CD4-positive, alpha-beta T cell treated with Interleukin-4 for 4 hours (primary cell): Measurements from ENCODE around the gene MON1A.
"Not testable (repeated sequence)": the region's sequence is repeated elsewhere in the genome, so short reads cannot be mapped to it uniquely, and the experiment has no call there.

Source experiments
- DNase-seq: peaks from one replicate; pipeline ENCODE4 v3.0.0-alpha.2; 2020

MON1A gene, protein sequence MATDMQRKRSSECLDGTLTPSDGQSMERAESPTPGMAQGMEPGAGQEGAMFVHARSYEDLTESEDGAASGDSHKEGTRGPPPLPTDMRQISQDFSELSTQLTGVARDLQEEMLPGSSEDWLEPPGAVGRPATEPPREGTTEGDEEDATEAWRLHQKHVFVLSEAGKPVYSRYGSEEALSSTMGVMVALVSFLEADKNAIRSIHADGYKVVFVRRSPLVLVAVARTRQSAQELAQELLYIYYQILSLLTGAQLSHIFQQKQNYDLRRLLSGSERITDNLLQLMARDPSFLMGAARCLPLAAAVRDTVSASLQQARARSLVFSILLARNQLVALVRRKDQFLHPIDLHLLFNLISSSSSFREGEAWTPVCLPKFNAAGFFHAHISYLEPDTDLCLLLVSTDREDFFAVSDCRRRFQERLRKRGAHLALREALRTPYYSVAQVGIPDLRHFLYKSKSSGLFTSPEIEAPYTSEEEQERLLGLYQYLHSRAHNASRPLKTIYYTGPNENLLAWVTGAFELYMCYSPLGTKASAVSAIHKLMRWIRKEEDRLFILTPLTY

DNA sequence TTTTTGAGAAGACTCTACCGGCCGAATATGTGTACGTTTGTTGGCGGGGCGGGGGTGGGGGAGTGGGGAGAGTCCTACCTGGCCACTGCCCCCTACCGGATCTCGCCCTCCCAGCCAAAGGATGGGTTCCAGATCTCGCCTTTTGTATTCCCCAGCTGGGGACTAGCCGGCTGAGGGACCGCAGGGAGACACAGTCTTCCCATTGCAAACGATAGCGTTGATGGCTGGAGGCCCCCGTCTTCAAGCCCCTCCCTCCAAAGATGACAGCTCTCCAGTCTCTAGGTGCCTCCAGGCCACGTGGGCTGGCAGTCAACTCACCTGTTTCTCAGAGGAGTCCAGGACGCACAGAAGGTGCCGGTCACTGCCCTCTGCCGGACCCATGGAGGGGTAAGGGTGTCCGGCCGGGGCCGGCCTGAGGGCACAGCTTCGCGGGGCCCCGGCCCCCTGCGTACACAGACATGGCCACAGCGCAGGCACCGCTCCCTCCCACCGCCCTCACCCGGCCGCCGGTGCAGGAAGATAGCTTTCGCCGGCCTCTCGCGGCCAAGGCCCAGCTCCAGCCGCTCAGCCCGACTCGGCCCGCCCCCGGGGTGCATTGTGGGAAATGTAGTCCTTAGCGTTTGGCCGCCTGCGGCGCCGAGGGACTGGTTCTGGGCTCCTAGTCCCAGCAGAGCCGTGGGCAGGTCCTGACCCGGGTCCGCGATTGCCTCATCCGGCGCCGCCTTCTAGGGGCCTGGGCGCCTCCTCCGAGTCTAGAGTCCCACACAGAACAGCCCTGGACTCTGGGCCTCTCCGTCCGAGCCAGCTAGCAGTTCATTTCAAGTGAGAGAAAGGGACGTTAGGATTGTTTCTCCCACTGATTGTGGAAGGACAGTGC is at the start of gene MON1A:
MON1A (minus strand) TSS at position 521 of the 877 bp plus-strand sequence. CDS start 16,465 bp downstream, outside the sequence.
- peak; percentile 88 for DNase-seq

DNA sequence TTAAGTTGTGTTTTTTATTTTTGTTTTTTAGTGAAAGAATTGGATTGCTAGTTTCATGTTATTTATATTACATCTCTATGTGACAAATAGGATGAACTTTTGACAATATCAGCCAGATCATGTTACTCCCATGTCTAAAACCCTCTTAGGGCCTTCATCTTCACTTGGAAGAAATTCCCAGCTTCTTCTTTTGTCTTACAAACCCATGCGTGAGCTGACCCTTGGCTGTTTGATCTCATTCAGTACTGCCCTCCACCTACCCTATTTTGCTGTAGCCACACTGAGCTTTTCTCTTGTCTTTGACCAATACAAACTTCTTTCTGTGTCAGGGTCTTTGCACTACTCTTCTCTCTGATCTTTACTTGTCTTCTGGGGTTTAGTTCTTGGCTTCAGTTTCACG is 47.3 kb upstream of the MON1A start:
- DNase-seq: no peak

DNA sequence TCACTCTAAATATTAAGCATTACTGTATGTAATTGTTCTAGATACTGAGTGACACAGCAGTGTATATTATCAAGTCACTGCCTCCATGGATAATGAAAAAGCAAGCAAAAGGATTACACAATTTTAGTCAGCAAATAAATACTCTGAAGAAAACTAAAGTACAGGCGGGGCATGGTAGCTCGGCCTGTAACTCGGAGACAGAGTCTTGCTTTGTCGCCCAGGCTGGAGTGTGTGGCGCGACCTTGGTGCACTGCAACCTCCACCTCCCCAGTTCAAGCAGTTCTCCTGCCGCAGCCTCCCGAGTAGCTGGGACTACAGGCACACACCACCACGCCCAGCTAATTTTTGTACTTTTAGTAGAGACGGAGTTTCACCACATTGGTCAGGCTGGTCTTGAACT is 43.0 kb upstream of the MON1A start:
- no peak for DNase-seq

DNA sequence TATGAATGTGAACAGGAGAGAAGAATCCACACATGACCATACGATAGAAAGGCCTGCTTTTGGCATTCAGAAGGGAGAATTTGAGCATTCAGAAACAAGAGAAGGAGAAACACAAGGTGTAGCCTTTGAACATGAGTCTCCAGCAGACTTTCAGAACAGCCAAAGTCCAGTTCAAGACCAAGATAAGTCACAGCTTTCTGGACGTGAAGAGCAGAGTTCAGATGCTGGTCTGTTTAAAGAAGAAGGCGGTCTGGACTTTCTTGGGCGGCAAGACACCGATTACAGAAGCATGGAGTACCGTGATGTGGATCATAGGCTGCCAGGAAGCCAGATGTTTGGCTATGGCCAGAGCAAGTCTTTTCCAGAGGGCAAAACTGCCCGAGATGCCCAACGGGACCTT is 38.7 kb upstream of the MON1A start:
- no peak for DNase-seq

DNA sequence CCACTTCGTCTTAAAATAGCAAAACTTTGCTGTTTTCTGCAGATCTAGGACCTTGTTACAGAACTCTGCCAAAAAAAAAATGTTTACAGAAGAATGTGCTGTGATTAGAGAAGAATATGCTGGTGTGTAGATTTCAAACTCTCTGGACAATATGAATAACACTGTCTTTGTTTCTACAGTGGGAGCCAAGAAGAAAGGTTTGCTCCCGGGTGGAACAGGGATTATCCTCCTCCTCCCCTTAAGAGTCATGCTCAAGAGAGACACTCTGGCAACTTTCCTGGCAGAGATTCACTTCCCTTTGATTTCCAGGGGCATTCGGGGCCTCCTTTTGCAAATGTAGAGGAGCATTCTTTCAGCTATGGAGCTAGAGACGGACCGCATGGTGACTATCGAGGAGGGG is 37.7 kb upstream of the MON1A start:
- no peak for DNase-seq

DNA sequence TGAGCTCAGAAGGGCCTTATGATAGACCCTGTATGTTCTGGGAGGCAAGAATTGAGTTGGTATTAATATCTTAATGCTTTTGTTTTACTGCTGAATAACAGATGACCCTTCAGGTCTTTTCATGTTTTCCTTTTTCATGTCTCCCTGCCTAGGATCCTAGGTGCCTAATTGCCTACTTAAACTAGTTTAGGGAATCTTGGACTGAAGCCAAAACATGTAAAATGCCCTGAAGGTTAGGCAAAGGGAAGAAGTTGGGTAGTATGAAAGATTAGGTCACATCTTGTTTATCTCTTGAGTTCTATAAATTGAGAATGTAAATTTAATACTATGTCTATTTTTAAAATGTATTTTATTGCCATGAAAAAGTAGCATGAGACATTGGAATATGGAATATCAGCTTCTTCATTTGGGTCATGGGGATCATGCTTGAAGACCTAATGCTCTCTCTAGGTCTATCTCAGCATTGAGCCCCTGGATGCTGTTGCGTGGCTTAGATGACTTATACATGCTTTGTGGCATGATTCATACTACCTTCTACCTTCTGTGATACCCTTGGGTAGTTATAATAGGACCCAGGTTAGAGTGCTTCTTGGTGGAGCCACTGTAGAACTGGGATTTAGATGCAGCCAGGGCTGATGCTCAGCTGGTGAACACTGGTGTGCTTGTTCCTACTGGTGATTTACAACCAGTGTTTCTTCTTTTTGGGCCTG is 36.8 kb upstream of the MON1A start:
- DNase-seq: no peak

DNA sequence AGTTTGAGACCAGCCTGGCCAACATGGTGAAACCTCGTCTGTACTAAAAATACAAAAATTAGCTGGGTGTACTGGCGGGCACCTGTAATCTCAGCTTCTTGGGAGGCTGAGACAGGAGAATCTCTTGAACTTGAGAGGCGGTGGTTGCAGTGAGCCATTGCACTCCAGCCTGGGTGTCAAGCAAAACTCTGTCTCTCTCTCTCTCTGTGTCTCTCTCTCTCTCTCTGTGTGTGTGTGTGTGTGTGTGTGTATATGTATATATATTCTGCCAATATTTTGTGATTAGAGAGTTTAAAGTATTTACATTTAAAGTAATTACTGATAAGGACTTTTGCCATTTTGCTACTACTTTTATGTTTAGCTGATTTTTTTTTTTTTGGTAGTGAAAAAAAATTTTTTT is 26.0 kb upstream of the MON1A start:
- no peak for DNase-seq

DNA sequence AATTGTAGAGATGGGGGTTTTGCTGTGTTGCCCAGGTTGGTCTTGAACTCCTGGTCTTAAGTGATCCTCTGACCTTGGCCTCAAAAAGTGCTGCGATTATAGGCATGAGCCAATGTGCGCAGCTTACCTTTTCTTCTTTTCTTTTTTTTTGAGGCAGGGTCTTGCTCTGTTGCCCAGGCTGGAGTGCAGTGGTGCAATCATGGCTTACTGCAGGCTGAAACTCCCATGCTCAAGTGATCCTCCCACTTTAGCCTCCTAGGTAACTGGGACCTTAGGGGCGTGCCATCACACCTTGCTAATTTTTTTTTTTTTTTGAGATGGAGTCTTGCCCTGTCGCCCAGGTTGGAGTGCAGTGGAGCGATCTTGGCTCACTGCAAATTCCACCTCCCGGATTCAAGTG is 23.3 kb upstream of the MON1A start:
- DNase-seq: no peak

DNA sequence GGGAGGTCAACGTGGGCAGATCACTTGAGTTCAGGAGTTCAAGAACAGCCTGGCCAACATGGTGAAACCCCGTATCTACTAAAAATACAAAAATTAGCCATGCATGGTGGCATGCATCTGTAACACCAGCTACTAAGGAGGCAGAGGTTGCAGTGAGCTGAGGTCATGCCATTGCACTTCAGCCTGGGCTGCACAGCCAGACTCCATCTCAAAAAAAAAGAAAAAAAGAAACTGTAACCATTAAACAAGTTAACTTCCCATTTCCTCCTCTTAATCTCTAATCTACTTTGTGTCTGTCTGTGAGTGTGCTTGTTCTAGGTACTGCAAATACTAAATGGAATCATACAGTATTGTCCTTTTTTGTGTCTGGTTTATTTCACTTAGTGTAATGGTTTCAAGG is 13.0 kb upstream of the MON1A start:
- DNase-seq: no peak

DNA sequence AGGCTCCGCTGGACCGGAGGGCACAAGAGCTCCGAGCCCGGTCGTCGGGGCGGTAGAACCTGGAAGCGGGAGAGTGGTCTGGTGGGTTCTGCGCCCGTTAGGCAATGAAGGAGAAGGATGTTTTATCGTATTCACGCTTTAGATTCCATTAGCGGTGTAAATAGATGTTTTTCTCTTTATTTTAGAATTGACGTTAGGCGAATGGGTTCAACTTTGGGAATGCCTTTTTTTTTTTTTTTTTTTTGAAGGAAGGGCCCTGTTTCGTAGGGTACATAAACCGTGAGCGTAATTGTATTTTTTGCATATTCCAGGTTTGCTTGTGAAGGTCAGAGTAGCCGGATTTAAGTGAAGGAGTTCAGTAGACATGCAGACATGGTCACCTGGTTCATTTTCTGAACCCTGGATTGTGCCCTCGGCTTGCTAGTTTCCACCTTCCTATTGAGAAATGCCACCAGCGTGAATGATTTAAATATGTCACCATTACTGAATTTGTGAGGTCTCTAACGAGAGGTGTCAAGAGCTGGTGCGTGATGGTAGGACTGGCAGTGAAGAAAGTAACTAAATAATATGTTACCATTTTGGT is 11.1 kb upstream of the MON1A start:
- DNase-seq: no peak

DNA sequence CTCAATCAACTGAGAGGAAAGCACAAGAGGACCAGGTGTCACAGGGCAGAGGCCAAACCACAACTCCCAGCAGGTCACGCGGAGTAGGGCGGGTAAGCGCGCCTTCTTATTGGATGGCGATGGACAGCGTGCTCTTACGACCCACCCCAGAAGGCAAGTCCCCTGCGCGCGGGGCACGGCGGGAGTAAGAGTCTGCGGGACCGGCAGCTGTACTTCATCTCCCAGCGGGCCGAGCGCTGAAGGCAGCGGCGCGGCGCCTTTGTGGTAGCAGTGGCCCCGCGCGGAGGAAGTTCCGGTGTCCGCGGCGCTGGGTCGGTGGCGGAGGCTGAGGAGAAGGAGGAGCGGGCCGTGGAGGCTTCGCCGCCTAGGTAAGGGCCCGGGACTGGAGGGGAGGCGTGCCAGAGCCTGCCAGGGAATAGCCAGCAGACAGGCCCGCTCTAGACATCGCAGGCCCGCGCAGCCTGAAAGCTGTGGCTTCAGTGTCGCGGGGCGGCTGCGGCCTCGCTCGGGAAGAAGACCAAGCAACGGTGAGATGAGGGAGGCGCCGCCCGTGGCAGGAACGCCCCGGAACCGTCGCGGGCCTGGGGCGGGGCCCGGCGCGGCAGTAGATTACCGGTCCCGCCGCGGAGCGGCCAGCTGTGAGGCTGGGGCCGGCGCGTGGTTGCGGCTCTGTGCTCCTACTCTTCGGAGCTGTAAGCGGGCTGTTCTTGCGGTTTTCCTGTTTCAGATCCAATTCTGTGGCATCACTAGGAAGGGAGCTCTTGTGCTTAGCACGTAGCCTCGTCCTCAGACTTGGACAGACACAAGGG is 10.5 kb upstream of the MON1A start, which contains the start of gene RBM6:
RBM6 (plus strand) TSS at position 293 of the 809 bp plus-strand sequence. CDS start 22,492 bp downstream, outside the sequence.
- peak; percentile 94 for DNase-seq

DNA sequence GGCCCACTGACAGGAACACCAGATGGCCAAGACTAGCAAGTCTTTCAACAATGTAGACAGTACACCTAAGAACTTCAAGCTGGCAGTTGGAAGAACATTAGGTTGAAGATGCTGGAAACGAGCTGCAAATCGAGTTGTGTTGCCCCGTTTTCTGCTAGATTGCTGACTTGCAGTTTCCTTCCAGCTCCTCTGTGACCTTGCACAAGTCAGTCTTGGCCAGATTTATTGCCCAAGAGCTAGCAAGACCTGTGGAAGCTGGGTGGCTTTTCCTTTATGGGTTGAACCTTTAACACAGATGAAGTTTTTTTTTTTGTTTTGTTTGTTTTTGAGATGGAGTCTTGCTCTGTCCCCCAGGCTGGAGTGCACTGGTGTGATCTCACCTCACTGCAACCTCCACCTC is 7.5 kb upstream of the MON1A start:
- DNase-seq: no peak

DNA sequence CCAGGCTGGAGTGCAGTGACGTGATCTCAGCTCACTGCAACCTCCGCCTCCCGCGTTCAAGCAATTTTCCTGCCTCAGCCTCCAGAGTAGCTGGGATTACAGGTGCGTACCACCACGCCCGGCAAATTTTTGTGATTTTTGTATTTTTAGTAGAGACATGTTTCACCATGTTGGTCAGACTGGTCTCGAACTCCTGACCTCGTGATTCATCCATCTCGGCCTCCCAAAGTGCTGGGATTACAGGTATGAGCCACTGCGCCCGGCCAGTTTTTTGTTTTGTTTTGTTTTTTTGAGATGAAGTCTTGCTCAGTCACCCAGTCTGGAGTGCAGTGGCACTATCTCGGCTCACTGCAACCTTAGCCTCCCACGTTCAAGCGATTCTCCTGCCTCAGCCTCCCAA is 2.7 kb upstream of the MON1A start:
- DNase-seq: not testable (repeated sequence)

DNA sequence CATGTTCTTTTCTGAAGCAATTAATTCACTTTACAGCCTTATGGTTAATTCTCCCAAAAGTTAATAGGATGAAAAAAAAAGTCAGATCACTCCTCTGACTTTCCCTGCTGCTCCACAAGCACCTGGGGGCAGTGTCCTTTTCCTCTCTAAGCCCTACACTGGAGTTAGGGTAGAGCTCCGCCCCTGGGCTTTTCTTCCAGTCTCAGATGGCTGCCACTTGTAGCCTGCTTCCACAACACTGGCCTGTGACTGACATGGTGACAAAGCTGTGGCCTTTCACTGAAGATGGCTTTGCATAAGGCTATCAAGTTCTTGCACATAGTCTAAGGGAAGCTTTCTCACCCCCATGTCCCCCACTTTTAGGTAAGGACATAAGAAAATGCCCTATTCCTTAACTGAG is 1.3 kb upstream of the MON1A start:
- no peak for DNase-seq

DNA sequence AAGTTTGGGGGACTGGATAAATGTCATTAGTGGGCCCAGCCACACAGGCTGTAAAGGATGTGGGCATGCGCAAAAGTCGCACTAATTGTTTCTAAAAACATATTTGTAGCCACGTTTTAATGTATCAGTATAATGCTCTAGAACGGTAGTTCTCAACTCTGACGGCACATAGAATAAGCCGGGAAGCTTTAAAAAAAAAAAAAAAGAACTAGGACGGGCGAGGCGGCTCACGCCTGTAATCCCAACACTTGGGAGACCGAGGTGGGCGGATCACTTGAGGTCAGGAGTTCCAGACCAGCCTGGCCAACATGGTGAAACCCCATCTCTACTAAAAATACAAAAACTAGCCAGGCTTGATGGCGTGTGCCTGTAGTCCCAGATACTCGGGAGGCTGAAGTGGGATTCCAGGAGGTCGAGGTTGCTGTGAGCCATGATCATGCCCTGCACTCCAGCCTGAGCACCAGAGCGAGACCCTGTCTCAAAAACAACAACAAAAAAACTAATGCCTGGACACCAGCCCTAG is 618 bp upstream of the MON1A start:
- no peak for DNase-seq

DNA sequence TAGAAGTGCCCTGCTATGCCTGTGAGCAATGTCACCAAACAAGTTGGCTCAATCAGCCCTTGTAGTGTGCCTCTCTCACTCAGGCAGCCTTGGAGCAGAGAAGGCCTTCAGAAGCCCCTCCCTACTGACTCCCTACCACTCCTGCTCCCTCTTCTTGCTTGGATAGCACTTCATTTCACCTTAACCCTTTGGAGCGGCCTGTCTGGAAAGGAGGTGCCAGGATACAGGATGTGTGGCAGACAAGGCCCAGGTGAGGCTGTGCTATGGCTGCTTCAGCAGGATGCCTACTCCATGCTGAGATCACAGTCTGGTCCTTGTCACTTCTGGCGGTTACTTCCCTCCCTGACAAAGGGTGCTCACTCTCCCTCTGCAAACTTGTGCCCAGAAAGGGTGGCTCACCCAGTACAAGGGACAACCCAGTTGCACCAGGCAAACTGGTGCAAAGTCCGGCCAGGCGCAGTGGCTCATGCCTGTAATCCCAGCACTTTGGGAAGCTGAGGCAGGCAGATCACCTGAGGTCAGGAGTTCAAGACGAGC is 1.1 kb downstream of the MON1A start:
- no peak for DNase-seq

DNA sequence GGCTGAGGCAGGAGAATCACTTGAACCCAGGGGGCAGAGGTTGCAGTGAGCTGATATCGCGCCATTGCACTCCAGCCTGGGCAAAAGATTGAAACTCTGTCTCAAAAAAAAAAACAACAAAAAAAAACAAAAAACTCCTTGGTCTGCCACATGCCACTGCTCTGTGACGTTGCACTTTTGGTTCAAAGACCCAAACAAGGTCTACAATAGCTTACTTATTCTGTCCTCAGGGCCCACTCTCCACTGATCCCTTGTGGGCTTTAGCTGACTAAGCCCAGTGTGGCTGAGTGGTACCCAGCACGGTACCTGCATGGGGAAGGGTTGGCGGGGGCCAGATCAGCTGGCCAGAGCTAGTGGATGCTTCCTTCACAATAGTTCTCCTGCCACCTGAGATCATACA is 1.8 kb downstream of the MON1A start:
- no peak for DNase-seq

DNA sequence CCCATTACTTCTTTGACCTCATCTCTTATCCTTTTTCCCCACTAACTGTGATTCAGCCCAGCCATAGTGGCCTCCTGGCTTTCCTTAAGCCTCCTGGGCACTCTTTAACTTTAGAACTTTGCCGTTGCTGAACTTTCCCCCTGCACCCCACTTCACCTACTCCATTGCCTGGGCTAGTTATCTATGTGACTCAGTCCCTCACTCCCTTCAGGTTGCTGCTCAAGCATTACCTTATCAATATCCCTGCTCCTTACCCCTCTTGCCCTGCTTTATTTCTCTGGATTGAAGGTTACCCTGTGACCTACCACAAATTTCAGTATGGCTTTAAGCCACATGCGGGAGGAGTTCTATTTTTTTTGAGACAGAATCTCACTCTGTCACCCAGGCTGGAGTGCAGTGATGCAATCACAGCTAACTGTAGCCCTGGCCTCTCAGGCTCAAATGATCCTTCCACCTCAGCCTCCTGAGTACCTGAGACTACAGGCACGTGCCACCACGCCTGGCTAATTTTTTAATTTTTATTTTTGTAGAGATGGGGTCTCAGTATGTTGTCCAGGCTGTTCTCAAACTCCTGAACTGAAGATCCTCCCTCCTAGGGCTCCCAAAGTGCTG is 3.4 kb downstream of the MON1A start:
- DNase-seq: no peak

DNA sequence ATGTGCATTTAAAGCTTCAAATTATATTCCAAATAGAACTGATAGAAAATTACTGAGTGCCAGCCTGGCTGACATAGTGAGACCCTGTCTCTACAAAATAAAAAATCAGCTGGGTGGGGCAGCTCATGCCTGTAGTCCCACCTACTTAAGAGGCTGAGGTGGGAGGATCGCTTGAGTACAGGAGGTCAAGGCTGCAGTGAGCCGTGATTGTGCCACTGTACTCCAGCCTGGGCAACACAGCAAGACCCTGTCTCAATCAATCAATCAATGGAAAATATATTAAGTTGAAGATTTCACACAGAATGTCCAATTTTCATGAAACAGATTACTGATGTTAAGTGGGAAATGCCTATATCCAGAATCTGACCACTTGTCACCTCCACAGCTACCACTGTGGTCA is 4.1 kb downstream of the MON1A start:
- no peak for DNase-seq

DNA sequence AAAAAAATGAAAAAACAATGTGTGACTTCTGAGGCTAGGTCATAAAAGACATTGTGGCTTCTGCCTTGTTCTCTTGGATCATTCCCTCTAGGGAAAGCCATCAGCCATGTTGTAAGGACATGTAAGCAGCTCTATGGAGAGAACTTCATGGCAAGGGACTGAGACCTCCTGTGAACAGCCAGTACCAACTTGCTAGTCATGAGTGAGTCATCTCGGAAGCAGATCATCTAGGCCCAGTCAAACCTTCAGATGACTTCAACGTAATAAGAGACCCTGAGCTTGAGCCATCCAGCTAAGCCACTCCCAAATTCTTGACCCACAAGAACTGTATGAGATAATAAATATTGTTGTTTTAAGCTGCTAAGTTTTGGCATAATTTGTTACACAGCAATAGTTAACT is 4.9 kb downstream of the MON1A start:
- DNase-seq: no peak
